ENCODE measurements around the gene SYT17.

SYT17 gene

DNA sequence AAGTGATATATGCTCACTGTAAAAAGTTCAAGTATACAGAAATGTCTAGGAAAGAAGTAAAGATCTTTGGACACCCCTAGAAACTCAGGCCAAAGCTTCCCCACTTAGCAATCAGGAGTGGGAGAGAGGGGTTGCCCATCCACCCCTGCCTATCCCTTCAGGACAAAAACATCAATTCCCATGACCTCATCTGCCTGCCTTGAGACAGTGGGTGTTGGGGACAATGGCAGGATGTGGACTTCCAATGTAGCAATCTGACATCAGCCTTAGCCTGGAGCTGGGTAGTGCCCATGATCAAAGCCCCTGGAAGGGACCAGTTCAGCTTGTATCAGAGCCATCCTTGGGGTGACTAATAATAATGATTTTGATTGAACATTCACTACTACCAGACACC lies 36.2 kb upstream of the SYT17 start:
- TF ChIP-seq POLR2A (IDR thresholded peaks at IDR 0.05; ENCODE audit: extremely low read depth, insufficient read length) (no peak), MYC (IDR thresholded peaks at IDR 0.05; ENCODE audit: low read depth, low read length) (no peak), MAX (IDR thresholded peaks at IDR 0.05; ENCODE audit: low read depth, low read length) (no peak)
- TF ChIP-seq, protein P1, sequence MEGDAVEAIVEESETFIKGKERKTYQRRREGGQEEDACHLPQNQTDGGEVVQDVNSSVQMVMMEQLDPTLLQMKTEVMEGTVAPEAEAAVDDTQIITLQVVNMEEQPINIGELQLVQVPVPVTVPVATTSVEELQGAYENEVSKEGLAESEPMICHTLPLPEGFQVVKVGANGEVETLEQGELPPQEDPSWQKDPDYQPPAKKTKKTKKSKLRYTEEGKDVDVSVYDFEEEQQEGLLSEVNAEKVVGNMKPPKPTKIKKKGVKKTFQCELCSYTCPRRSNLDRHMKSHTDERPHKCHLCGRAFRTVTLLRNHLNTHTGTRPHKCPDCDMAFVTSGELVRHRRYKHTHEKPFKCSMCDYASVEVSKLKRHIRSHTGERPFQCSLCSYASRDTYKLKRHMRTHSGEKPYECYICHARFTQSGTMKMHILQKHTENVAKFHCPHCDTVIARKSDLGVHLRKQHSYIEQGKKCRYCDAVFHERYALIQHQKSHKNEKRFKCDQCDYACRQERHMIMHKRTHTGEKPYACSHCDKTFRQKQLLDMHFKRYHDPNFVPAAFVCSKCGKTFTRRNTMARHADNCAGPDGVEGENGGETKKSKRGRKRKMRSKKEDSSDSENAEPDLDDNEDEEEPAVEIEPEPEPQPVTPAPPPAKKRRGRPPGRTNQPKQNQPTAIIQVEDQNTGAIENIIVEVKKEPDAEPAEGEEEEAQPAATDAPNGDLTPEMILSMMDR (IDR thresholded peaks at IDR 0.05; ENCODE audit: low read depth, low read length): no peak
- DNase-seq (ENCODE audit: low read depth): no peak
- H3K4me3 ChIP-seq (ENCODE audit: low read depth, low read length): no peak overlapping the region

DNA sequence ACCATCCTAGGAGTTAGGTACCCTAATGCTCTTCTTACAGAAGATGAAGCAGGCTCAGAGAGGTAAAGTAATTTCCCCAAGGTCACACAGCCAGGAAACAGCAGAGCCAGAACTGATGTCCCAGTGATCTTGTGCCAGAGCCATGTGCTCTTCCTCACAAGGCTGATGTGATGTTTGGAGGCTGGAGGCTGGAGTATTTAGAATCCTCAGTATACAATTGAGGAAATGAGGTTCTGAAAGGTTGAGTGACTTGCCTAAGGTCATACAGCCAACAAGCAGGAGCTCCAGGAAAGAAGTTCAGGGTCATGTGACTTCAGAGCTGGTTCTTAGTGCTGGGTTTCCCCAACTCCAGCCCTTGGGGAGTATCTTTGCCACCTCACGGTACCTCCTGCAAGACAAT lies 35.8 kb upstream of the SYT17 start:
- no peak for DNase-seq (ENCODE audit: low read depth)
- H3K4me3 ChIP-seq (ENCODE audit: low read depth, low read length): no peak overlapping the region
- TF ChIP-seq, protein P1 (IDR thresholded peaks at IDR 0.05; ENCODE audit: low read depth, low read length): no peak
- TF ChIP-seq MYC (IDR thresholded peaks at IDR 0.05; ENCODE audit: low read depth, low read length): no peak

GRCh38 chr16:19132898-19133297 lies 35.1 kb upstream of the SYT17 start:
- DNase-seq (ENCODE audit: low read depth): no peak
- TF ChIP-seq, protein P1 (IDR thresholded peaks at IDR 0.05; ENCODE audit: low read depth, low read length): no peak
- TF ChIP-seq MYC (IDR thresholded peaks at IDR 0.05; ENCODE audit: low read depth, low read length) (no peak), POLR2A (IDR thresholded peaks at IDR 0.05; ENCODE audit: extremely low read depth, insufficient read length) (no peak), MAX (IDR thresholded peaks at IDR 0.05; ENCODE audit: low read depth, low read length) (no peak)
- H3K4me3 ChIP-seq (ENCODE audit: low read depth, low read length): no peak overlapping the region

DNA sequence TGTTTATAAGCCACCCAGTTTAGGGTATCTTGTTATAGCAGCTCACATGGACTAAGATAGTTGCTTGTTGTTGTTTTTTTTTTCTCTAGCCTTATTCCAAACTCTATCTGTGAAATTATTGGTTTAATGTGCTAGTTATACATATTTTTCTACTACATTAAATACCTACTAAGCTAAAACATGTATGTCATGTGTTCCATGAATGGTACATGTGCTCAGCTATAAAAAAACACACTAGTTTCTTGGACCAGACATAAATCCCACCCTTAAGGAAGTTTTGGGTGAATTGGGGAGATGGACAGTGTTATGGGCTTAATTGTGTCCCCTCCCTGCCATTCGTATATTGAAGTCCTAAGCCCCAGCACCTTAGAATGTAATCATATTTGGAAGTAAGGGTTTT lies 34.4 kb upstream of the SYT17 start:
- DNase-seq (ENCODE audit: low read depth): no peak
- TF ChIP-seq MAX (IDR thresholded peaks at IDR 0.05; ENCODE audit: low read depth, low read length): no peak
- TF ChIP-seq POLR2A (IDR thresholded peaks at IDR 0.05; ENCODE audit: extremely low read depth, insufficient read length): no peak
- TF ChIP-seq, protein P1 (IDR thresholded peaks at IDR 0.05; ENCODE audit: low read depth, low read length): no peak
- no peak for TF ChIP-seq MYC (IDR thresholded peaks at IDR 0.05; ENCODE audit: low read depth, low read length)
- H3K4me3 ChIP-seq (ENCODE audit: low read depth, low read length): no peak overlapping the region

DNA sequence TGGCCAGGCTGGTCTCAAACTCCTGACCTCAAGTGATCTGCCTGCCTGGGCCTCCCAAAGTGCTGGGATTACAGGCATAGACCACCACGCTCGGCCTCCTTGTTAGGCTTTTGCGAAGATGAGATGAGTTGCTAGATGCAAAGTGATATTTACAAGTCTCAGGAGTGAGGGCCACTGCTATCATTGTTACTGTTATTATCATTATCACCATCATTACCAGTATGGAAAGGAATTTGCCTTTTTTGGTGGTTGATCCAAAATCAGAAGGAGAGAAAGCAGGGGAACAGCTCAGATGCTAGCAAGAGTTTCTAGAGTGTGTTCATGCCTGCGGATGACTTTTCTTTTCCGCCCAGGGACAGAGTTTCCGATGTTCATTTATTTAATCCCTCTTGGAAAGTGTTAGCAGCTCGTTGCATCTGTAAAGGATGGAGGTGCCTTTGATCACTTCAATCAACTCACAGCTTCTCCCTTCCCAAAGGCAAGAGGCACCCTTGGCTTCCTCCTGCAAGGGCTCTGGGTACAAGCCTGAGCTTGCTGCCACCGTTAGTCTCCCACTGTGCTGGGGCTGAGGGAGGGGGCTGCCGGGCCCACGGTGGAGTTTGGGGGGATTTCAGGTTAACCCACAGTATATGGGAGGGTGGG lies 32.7 kb upstream of the SYT17 start:
- no peak for DNase-seq (ENCODE audit: low read depth)
- TF ChIP-seq, protein P1 (IDR thresholded peaks at IDR 0.05; ENCODE audit: low read depth, low read length): no peak
- TF ChIP-seq MAX (IDR thresholded peaks at IDR 0.05; ENCODE audit: low read depth, low read length) (no peak), MYC (IDR thresholded peaks at IDR 0.05; ENCODE audit: low read depth, low read length) (no peak), POLR2A (IDR thresholded peaks at IDR 0.05; ENCODE audit: extremely low read depth, insufficient read length) (no peak)

More for the DNA sequence above, 32.7 kb upstream of the SYT17 start:
- no peak overlapping the region for H3K4me3 ChIP-seq (ENCODE audit: low read depth, low read length)

Measured in NB4 (cell line).